PC-3 (cell line): ENCODE data around the gene ABLIM1.

Source experiments
- EZH2 ChIP-seq: fragments of 300-600 bp; sonication (generic); IDR thresholded peaks from one replicate; pipeline ENCODE4 v1.6.1; 2017; ENCODE audit warnings: antibody characterized with exemption, mild to moderate bottlenecking, low read length; ENCODE audit not compliant: unreplicated experiment
- EZH2phosphoT487 ChIP-seq: fragments of 300-600 bp; sonication (generic); IDR thresholded peaks from 2 replicates; pipeline ENCODE4 v1.6.1; 2018; ENCODE audit warnings: mild to moderate bottlenecking, antibody characterized with exemption, low read length, borderline replicate concordance
- TF ChIP-seq, protein P1 (sequence below): fragments of 300-600 bp; sonication (generic); conservative IDR thresholded peaks from 2 replicates; pipeline ENCODE4 v1.5.1; 2017; ENCODE audit warnings: antibody characterized with exemption, low read depth, mild to moderate bottlenecking, low read length

DNA sequence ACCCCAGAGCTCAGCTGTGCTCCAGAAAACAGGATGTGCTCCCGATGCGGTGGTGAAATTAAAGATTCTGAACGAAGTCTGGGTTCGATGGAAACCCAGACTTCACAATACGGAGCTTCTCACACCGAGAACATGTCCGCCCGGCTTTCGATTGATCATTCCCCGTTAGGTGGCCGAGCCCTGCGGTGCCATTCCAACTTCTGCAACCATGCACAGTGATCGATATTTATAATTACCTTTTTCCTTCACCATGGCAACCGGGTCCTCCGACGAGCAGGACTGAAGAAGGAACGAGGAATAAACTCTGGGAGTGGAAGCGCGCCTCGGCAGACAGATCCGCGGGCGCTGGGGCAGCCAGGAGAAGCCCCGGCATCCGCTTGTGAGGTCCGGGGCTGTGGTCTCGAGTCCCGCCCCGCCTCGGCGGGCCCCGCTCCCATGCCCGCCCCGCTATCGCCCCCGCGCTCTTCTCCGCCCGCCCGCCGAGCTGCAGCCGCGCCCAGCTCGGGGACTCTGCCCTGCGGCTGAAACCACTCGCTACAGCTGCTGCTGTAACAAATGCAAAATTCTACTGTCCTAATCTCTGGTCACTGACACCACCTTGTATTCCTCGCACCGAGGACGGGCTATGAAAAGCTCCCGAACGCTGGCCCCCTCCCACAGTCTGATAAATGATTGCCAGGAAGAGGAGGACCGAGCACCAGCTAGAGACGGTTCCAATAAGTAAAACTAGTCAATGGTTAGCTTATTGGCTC, 26.2 kb downstream of the ABLIM1 start:
- TF ChIP-seq EZH2 (no peak), EZH2phosphoT487 (no peak)
- TF ChIP-seq, protein P1, sequence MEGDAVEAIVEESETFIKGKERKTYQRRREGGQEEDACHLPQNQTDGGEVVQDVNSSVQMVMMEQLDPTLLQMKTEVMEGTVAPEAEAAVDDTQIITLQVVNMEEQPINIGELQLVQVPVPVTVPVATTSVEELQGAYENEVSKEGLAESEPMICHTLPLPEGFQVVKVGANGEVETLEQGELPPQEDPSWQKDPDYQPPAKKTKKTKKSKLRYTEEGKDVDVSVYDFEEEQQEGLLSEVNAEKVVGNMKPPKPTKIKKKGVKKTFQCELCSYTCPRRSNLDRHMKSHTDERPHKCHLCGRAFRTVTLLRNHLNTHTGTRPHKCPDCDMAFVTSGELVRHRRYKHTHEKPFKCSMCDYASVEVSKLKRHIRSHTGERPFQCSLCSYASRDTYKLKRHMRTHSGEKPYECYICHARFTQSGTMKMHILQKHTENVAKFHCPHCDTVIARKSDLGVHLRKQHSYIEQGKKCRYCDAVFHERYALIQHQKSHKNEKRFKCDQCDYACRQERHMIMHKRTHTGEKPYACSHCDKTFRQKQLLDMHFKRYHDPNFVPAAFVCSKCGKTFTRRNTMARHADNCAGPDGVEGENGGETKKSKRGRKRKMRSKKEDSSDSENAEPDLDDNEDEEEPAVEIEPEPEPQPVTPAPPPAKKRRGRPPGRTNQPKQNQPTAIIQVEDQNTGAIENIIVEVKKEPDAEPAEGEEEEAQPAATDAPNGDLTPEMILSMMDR = no peak
